HL-60 (cell line): ENCODE data around the gene RESP18.

Source experiments
- GABPA ChIP-seq: IDR thresholded peaks from 2 replicates; pipeline ENCODE4 v1.6.1; 2012; ENCODE audit warnings: low read depth
- POLR2AphosphoS5 ChIP-seq: IDR thresholded peaks from 2 replicates; pipeline ENCODE4 v1.6.1; 2012; ENCODE audit warnings: low read depth
- TF ChIP-seq, protein P1 (sequence below): IDR thresholded peaks from one replicate; pipeline ENCODE4 v1.5.1; 2011; ENCODE audit warnings: low read length, control low read depth, inconsistent platforms; ENCODE audit not compliant: insufficient read depth
- TF ChIP-seq, protein P2 (sequence below): IDR thresholded peaks from 2 replicates; pipeline ENCODE4 v1.6.1; 2012; ENCODE audit warnings: low read depth; ENCODE audit not compliant: insufficient replicate concordance

- TF ChIP-seq, protein P1, sequence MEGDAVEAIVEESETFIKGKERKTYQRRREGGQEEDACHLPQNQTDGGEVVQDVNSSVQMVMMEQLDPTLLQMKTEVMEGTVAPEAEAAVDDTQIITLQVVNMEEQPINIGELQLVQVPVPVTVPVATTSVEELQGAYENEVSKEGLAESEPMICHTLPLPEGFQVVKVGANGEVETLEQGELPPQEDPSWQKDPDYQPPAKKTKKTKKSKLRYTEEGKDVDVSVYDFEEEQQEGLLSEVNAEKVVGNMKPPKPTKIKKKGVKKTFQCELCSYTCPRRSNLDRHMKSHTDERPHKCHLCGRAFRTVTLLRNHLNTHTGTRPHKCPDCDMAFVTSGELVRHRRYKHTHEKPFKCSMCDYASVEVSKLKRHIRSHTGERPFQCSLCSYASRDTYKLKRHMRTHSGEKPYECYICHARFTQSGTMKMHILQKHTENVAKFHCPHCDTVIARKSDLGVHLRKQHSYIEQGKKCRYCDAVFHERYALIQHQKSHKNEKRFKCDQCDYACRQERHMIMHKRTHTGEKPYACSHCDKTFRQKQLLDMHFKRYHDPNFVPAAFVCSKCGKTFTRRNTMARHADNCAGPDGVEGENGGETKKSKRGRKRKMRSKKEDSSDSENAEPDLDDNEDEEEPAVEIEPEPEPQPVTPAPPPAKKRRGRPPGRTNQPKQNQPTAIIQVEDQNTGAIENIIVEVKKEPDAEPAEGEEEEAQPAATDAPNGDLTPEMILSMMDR, result no peak
- no peak for TF ChIP-seq GABPA
- peak; percentile 54; the same call in 1 of the 2 replicates for TF ChIP-seq POLR2AphosphoS5
- TF ChIP-seq, protein P2, sequence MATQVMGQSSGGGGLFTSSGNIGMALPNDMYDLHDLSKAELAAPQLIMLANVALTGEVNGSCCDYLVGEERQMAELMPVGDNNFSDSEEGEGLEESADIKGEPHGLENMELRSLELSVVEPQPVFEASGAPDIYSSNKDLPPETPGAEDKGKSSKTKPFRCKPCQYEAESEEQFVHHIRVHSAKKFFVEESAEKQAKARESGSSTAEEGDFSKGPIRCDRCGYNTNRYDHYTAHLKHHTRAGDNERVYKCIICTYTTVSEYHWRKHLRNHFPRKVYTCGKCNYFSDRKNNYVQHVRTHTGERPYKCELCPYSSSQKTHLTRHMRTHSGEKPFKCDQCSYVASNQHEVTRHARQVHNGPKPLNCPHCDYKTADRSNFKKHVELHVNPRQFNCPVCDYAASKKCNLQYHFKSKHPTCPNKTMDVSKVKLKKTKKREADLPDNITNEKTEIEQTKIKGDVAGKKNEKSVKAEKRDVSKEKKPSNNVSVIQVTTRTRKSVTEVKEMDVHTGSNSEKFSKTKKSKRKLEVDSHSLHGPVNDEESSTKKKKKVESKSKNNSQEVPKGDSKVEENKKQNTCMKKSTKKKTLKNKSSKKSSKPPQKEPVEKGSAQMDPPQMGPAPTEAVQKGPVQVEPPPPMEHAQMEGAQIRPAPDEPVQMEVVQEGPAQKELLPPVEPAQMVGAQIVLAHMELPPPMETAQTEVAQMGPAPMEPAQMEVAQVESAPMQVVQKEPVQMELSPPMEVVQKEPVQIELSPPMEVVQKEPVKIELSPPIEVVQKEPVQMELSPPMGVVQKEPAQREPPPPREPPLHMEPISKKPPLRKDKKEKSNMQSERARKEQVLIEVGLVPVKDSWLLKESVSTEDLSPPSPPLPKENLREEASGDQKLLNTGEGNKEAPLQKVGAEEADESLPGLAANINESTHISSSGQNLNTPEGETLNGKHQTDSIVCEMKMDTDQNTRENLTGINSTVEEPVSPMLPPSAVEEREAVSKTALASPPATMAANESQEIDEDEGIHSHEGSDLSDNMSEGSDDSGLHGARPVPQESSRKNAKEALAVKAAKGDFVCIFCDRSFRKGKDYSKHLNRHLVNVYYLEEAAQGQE, result no peak
Observed at GRCh38 chr2:219279151-219279915, 53.2 kb downstream of the RESP18 start, which contains the start of gene DNAJB2.
